ENCODE measurements around the gene SULT1C2.
A peak's percentile ranks its signal among the peaks of the same experiment; 100 is the strongest.

Gene SULT1C2

DNA sequence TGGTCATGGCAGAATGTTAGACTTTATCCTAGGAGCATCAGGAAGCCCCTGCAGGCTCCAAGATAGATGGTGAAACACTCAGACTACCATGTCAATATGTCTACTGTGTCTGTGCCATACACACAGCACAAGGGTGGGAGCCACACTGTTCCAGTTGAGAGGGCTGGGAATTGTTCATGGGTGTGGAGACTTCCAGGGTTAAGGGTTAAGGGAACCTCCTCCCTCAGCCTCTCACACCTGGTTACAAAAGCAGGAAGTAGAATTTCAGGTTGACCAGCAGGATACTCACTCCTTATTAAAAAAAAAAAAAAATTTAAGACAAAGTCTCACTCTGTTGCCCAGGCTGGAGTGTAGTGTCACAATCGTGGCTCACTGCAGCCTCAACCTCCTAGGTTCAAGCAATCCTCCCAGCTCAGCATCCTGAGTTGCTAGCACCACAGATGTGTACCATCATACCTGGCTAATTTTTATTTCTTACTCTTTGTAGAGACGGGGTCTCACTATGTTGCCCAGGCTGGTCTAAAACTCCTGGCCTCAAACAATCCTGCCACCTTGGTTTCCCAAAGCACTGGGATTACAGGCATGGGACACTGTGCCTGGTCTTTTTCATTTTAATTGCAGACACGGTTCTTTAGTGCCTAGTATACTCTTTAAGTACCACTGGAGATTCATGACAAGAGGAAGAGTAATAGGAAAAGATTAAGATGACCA, 26.0 kb downstream of the SULT1C2 start:
- Histone ChIP-seq H3K27me3 (ENCODE audit: insufficient read depth, insufficient read length) (no peaks in the 10 kb centered on the region), H3K4me1 (ENCODE audit: insufficient read depth, insufficient read length) (peaks cover 7% of the 10 kb centered on the region), H3K9me3 (ENCODE audit: insufficient read depth, low read length) (peaks cover 20% of the 10 kb centered on the region; the same call in 1 of the 2 replicates), H3K36me3 (ENCODE audit: insufficient read depth, insufficient read length, low read length) (no peaks in the 10 kb centered on the region), H3K9ac (ENCODE audit: insufficient read length, low read depth) (no peak overlapping the region), H3K4me3 (ENCODE audit: insufficient read length, low read depth) (no peak overlapping the region)
- TF ChIP-seq SUZ12 (IDR thresholded peaks at IDR 0.05; ENCODE audit: extremely low read depth, insufficient read depth, insufficient read length) (no peak), YY1 (IDR thresholded peaks at IDR 0.05; ENCODE audit: insufficient read depth, insufficient read length) (no peak), ZNF274 (IDR thresholded peaks at IDR 0.05; ENCODE audit: low read depth, low read length) (no peak)
- DNase-seq (ENCODE audit: low read depth, low spot score), result no peak

DNA sequence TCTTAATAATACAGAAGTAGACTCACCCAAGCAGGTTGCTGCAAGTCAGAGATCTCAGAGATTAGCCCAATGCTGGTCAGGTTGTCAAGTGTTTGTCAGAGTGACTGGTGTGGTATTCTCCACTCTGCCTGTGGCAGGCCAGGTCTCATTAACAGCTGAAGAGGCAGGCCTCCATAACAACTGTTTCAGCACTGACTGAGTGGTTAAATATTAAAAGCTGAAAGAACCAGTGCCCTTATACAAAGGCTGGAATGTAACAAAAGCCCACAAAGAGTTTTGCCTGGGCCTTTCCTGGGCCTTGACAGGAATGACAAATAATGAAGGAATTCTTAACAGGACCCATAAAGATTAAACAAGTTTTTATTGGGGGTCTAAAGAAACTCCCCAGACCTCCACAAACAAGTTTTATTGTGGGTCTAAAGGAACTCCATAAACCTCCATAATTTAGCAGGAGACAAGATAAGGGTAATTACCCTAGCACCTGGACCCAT, 26.8 kb downstream of the SULT1C2 start:
- DNase-seq (ENCODE audit: low read depth, low spot score), result peak; percentile 20
- Histone ChIP-seq H3K27me3 (ENCODE audit: insufficient read depth, insufficient read length) (no peaks in the 10 kb centered on the region), H3K9ac (ENCODE audit: insufficient read length, low read depth) (no peak overlapping the region), H3K36me3 (ENCODE audit: insufficient read depth, insufficient read length, low read length) (no peaks in the 10 kb centered on the region), H3K4me1 (ENCODE audit: insufficient read depth, insufficient read length) (peaks cover 7% of the 10 kb centered on the region), H3K9me3 (ENCODE audit: insufficient read depth, low read length) (peaks cover 20% of the 10 kb centered on the region; the same call in 1 of the 2 replicates), H3K4me3 (ENCODE audit: insufficient read length, low read depth) (no peak overlapping the region)
- no peak for TF ChIP-seq SUZ12 (IDR thresholded peaks at IDR 0.05; ENCODE audit: extremely low read depth, insufficient read depth, insufficient read length)
- no peak for TF ChIP-seq YY1 (IDR thresholded peaks at IDR 0.05; ENCODE audit: insufficient read depth, insufficient read length)
- no peak for TF ChIP-seq ZNF274 (IDR thresholded peaks at IDR 0.05; ENCODE audit: low read depth, low read length)

DNA sequence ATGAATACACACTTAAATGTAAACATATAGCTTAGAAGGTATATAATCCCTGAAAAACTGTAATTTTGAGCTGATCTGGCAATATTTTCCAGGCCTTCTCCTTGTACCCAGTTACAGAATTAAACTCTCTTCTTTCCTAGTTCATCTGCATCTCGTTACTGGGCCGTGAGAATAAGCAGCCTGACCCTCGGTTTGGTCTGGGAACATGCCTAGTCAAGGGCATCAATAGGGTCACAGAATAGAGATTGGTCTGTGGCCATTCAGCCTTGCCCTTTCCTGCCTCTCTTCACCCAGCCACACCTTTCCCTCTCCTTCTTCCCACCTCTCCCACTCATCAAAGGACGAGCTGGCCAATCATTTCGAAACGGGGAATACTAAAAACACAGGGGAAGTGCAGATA, 27.3 kb downstream of the SULT1C2 start:
- TF ChIP-seq ZNF274 (IDR thresholded peaks at IDR 0.05; ENCODE audit: low read depth, low read length) (no peak), YY1 (IDR thresholded peaks at IDR 0.05; ENCODE audit: insufficient read depth, insufficient read length) (no peak), SUZ12 (IDR thresholded peaks at IDR 0.05; ENCODE audit: extremely low read depth, insufficient read depth, insufficient read length) (no peak)
- Histone ChIP-seq H3K27me3 (ENCODE audit: insufficient read depth, insufficient read length) (no peaks in the 10 kb centered on the region), H3K9ac (ENCODE audit: insufficient read length, low read depth) (no peak overlapping the region), H3K4me3 (ENCODE audit: insufficient read length, low read depth) (no peak overlapping the region), H3K36me3 (ENCODE audit: insufficient read depth, insufficient read length, low read length) (no peaks in the 10 kb centered on the region), H3K4me1 (ENCODE audit: insufficient read depth, insufficient read length) (peaks cover 7% of the 10 kb centered on the region), H3K9me3 (ENCODE audit: insufficient read depth, low read length) (peaks cover 20% of the 10 kb centered on the region; the same call in 1 of the 2 replicates)
- DNase-seq (ENCODE audit: low read depth, low spot score), result no peak

DNA sequence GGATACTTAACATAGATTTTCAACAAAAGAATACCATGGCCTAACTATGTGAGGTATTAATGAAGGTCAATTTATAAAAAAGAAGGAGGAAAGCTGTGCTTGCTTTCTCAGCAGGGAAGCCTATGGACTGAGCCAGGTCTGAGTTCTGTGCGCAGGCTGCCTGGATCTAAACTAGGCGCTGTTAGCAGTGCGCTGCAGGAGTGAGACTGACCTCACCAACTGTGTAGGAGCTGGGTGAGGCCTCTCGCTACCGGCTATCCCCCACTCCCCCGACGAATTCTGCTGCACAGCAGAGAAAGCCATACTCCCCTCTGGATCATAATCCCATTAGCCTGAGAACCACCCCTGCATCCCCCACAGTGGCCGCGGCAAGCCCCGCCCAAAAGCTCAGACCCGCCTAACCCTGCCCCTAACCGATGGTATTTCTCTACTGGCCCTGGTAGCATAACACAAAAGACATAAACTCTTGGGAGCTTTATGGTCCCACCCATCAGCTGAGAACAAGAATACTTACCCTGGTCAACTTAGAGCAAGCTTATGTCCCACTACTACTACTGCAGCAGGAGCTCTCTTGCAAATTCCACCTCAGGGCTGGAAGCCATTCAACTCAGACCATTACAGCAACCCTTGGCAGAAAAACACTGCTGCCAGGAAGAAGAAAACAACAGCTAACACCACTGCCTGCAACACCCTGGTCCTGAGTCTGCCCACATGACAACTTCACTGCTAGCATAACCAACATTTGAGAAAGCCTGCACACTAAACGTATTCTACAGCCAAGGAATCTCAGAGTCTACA, 28.0 kb downstream of the SULT1C2 start:
- DNase-seq (ENCODE audit: low read depth, low spot score), result peak; percentile 15
- TF ChIP-seq SUZ12 (IDR thresholded peaks at IDR 0.05; ENCODE audit: extremely low read depth, insufficient read depth, insufficient read length) (no peak), ZNF274 (IDR thresholded peaks at IDR 0.05; ENCODE audit: low read depth, low read length) (no peak), YY1 (IDR thresholded peaks at IDR 0.05; ENCODE audit: insufficient read depth, insufficient read length) (no peak)
- H3K9ac ChIP-seq (ENCODE audit: insufficient read length, low read depth), result no peak overlapping the region
- no peaks in the 10 kb centered on the region for H3K27me3 ChIP-seq (ENCODE audit: insufficient read depth, insufficient read length)
- peaks cover 17% of the 10 kb centered on the region; the same call in 1 of the 2 replicates for H3K9me3 ChIP-seq (ENCODE audit: insufficient read depth, low read length)
- H3K4me3 ChIP-seq (ENCODE audit: insufficient read length, low read depth), result no peak overlapping the region
- no peaks in the 10 kb centered on the region for H3K36me3 ChIP-seq (ENCODE audit: insufficient read depth, insufficient read length, low read length)
- peaks cover 7% of the 10 kb centered on the region for H3K4me1 ChIP-seq (ENCODE audit: insufficient read depth, insufficient read length)

DNA sequence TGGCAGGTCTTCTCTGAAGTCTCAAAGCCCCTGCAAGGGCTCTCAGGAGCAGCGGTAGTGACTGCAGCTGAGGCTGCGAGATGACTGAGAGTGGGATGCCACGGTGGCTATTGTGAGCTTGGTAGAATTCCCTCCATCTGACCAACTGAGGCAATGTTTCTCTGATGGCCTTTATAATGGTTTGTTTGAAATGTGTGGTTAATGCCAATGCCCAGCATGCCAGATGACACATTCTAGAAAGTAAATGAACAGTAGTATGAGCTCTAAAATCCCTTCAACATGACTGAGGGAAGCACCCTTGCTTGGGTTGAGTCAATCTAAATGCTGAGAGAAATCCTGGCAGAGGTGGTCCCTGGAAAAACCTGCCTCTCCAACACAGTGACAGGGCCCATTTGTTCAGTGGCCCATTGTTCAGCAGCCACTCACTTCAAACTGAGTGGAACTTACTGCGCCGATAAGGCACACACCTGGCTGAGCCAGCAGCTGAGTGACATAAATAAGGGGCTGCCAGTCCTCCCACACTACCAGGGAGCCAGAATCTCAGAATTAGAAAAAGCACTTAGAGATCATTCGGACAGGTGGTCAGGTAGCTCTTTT, 31.7 kb downstream of the SULT1C2 start:
- peaks cover 5% of the 10 kb centered on the region for H3K4me1 ChIP-seq (ENCODE audit: insufficient read depth, insufficient read length)
- no peak for TF ChIP-seq YY1 (IDR thresholded peaks at IDR 0.05; ENCODE audit: insufficient read depth, insufficient read length)
- no peak for TF ChIP-seq ZNF274 (IDR thresholded peaks at IDR 0.05; ENCODE audit: low read depth, low read length)
- TF ChIP-seq SUZ12 (IDR thresholded peaks at IDR 0.05; ENCODE audit: extremely low read depth, insufficient read depth, insufficient read length), result no peak
- no peak for DNase-seq (ENCODE audit: low read depth, low spot score)

DNA sequence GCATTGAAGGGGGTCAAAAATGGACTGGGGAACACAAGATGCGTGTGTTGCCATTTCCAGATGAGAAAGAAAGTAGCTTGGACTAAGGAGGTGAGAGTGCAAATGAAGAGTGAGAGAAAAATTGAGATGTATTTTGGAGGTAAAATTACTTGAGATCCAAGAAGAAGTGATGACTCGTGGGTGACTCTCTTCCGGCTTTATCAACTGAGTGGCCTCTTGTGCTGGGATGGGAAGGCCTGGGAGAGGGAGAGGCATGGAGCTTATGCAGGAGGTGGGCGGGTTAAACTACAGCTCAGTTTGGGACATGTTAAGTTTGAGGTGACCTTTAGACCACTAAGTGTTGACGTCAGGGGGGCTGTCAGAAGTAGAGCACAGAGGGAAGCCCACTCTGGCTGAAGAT, 34.9 kb downstream of the SULT1C2 start:
- no peak for DNase-seq (ENCODE audit: low read depth, low spot score)
- Histone ChIP-seq H3K9me3 (ENCODE audit: insufficient read depth, low read length) (no peaks in the 10 kb centered on the region), H3K36me3 (ENCODE audit: insufficient read depth, insufficient read length, low read length) (no peaks in the 10 kb centered on the region), H3K4me1 (ENCODE audit: insufficient read depth, insufficient read length) (no peaks in the 10 kb centered on the region), H3K4me3 (ENCODE audit: insufficient read length, low read depth) (no peak overlapping the region), H3K9ac (ENCODE audit: insufficient read length, low read depth) (no peak overlapping the region), H3K27me3 (ENCODE audit: insufficient read depth, insufficient read length) (no peaks in the 10 kb centered on the region)
- TF ChIP-seq ZNF274 (IDR thresholded peaks at IDR 0.05; ENCODE audit: low read depth, low read length) (no peak), SUZ12 (IDR thresholded peaks at IDR 0.05; ENCODE audit: extremely low read depth, insufficient read depth, insufficient read length) (no peak), YY1 (IDR thresholded peaks at IDR 0.05; ENCODE audit: insufficient read depth, insufficient read length) (no peak)

More for the DNA sequence above, 31.7 kb downstream of the SULT1C2 start:
- Histone ChIP-seq H3K27me3 (ENCODE audit: insufficient read depth, insufficient read length) (no peaks in the 10 kb centered on the region), H3K4me3 (ENCODE audit: insufficient read length, low read depth) (no peak overlapping the region), H3K9me3 (ENCODE audit: insufficient read depth, low read length) (no peaks in the 10 kb centered on the region), H3K36me3 (ENCODE audit: insufficient read depth, insufficient read length, low read length) (no peaks in the 10 kb centered on the region), H3K9ac (ENCODE audit: insufficient read length, low read depth) (no peak overlapping the region)
